Measurements from ENCODE around the gene PPP1R12C. TPM values are rescaled to one million over a fixed set of nuclear protein-coding genes. Genes with fewer than 3 reads are reported as not detected.
"Not testable (repeated sequence)": the region's sequence is repeated elsewhere in the genome, so short reads cannot be mapped to it uniquely, and the experiment has no call there.

The PPP1R12C gene
- total and polyA plus RNA-seq, 7 donors: 53.6 to 222 (median 139) TPM

- no peak for DNase-seq
- Histone ChIP-seq H3K27ac (peak overlapping the region; percentile 95 to 99 (median 98)), H3K9me3 (no peaks in the 10 kb centered on the region), H3K4me1 (peaks cover 0 to 72% (median 59%) of the 10 kb centered on the region in 4 donors), H3K27me3 (no peaks in the 10 kb centered on the region), H3K4me3 (peak overlapping the region in 3 of 4 donors; percentile 25 to 96 (median 35)), H3K36me3 (peaks cover 0 to 29% (median 8%) of the 10 kb centered on the region in 4 donors)
- TF ChIP-seq CTCF (IDR thresholded peaks at IDR 0.05) (no peak), POLR2AphosphoS5 (IDR thresholded peaks at IDR 0.05) (no peak), EP300 (IDR thresholded peaks at IDR 0.05) (no peak), POLR2A (IDR thresholded peaks at IDR 0.05) (no peak)
- WGBS, 2 donors: 74 to 85% methylated on average over 23 of the region's 23 CpGs
- intact Hi-C loops (cut with DNase I): loop anchor here (2.0 to 10.0 kb wide), 4 partner anchors 24 to 918 kb away; partner anchors contain the start of genes LENG9, TSEN34 and U2AF2
Observed at GRCh38 chr19:55112777-55113569, 4.5 kb downstream of the PPP1R12C start.

GRCh38 chr19:55112246-55112776 lies 5.1 kb downstream of the PPP1R12C start:
- Histone ChIP-seq H3K9me3 (no peaks in the 10 kb centered on the region), H3K36me3 (peaks cover 0 to 29% (median 8%) of the 10 kb centered on the region in 4 donors), H3K4me3 (peak overlapping the region in 1 of 4 donors; percentile 96), H3K27ac (peak overlapping the region; percentile 95 to 99 (median 98)), H3K4me1 (peaks cover 0 to 70% (median 59%) of the 10 kb centered on the region in 4 donors), H3K27me3 (no peaks in the 10 kb centered on the region)
- no peak for DNase-seq
- 94 to 96% methylated on average over 25 of the region's 25 CpGs for WGBS, 2 donors
- TF ChIP-seq POLR2A (IDR thresholded peaks at IDR 0.05): no peak
- TF ChIP-seq EP300 (IDR thresholded peaks at IDR 0.05): no peak
- intact Hi-C loops (cut with DNase I): loop anchor here (2.0 to 10.0 kb wide), 4 partner anchors 24 to 918 kb away; partner anchors contain the start of genes LENG9, TSEN34 and U2AF2

DNA sequence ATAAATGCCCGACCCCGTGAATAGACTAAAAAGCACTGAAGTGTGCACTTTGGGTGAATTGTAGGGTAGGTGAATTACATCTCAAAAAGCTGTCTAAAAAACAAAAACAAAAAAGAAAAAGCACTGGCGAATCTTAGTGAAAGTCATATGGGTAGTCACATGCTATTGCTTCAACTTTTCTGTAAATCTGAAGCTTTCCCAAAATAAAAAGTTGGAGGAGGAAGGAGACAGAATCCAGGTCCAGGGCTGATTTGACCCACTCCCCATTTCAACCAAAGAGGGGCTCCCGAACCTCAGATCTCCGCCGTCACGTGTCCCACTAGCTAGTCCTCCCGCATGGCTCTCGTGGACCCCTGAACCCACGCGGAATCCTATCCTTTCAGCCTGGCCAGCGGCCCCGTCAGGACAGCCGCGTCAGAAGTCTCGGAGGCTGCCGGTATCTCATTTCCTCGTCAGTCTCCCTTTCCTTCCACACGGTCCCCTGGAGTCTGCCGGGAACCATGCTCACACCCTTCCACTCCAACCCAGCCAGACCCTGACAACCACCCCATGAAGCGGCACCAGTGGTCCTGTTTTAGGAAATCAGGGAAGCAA lies 6.1 kb downstream of the PPP1R12C start:
- no peak overlapping the region for H3K4me3 ChIP-seq
- H3K4me1 ChIP-seq: peaks cover 0 to 70% (median 57%) of the 10 kb centered on the region in 4 donors

DNA sequence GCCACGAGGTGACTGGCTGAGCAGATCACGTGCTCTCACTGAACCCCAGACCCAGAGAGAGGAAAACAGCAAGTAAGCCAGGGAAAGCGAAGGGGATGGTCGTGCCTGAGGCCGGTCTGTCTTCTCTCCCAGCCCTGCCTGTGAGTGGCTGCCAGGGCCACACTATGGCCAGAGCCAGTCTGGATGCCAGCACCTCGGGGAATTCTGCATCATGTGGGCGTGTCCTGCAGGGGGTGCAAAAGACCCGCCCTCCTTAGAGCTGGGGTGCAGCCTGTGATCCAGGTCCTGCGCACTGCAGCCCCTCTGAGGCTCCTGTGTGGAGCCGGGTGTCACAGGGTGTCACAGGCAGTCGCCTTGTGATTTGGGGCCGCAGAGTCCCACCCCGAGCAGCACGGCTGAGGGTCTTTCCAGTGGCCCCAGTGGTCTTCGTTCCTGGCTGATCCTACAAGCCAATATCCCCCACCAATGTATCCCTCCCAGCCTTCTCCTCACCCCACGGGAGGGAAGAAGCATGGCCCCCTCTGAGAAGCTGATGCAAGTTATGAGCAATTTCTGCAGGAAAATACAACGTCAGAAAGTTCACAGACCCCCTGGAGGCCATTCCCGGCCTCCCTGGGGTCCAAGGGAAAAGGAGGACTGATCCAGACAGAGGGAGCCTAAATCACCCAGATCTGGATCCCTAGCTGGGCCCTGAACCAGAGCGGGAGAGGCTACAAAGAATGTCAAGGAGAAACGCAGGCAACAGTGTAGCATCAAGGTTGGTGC lies 7.7 kb downstream of the PPP1R12C start:
- peaks cover 0 to 42% (median 8%) of the 10 kb centered on the region in 4 donors for H3K36me3 ChIP-seq

More for the DNA sequence above, 6.1 kb downstream of the PPP1R12C start:
- no peak for TF ChIP-seq CTCF (IDR thresholded peaks at IDR 0.05)
- TF ChIP-seq POLR2AphosphoS5 (IDR thresholded peaks at IDR 0.05): peak in 1 of 4 donors; percentile 17
- no peaks in the 10 kb centered on the region for H3K27me3 ChIP-seq
- no peaks in the 10 kb centered on the region for H3K9me3 ChIP-seq
- intact Hi-C loops (cut with DNase I): loop anchor here (10.0 kb wide), 3 partner anchors 543 to 917 kb away; partner anchors contain the start of genes LENG9, TSEN34 and U2AF2
- peaks cover 0 to 38% (median 8%) of the 10 kb centered on the region in 4 donors for H3K36me3 ChIP-seq
- WGBS, 2 donors: 90 to 91% methylated on average over 21 of the region's 21 CpGs
- peak overlapping the region; percentile 95 to 99 (median 98) for H3K27ac ChIP-seq
- DNase-seq: no peak

DNA sequence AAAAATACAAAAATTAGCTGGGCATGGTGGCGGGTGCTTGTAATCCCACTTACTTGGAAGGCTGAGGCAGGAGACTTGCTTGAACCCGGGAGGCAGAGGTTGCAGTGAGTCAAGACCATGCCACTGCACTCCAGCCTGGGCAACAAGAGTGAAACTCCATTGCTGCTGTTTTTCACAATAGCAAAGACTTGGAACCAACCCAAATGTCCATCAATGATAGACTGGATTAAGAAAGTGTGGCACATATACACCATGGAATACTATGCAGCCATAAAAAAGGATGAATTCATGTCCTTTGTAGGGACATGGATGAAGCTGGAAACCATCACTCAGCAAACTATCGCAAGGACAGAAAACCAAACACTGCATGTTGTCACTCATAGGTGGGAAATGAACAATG lies 10.2 kb downstream of the PPP1R12C start:
- H3K27me3 ChIP-seq; DNase-seq; H3K27ac ChIP-seq; H3K9me3 ChIP-seq; intact Hi-C loops (cut with DNase I); H3K4me3 ChIP-seq: not testable (repeated sequence)
- Histone ChIP-seq H3K36me3 (peaks cover 6 to 54% (median 16%) of the 10 kb centered on the region in 4 donors), H3K4me1 (peaks cover 0 to 33% (median 19%) of the 10 kb centered on the region in 4 donors)
- 99 to 100% methylated on average over 3 of the region's 3 CpGs for WGBS, 2 donors

More for the DNA sequence above, 7.7 kb downstream of the PPP1R12C start:
- intact Hi-C loops (cut with DNase I): loop anchor here (10.0 kb wide), 3 partner anchors 545 to 915 kb away; partner anchors contain the start of genes LENG9, TSEN34 and U2AF2
- Histone ChIP-seq H3K4me1 (peaks cover 0 to 56% (median 43%) of the 10 kb centered on the region in 4 donors), H3K4me3 (no peak overlapping the region), H3K27ac (peak overlapping the region in 3 of 4 donors; percentile 32 to 99 (median 99)), H3K9me3 (no peaks in the 10 kb centered on the region), H3K27me3 (no peaks in the 10 kb centered on the region)
- WGBS, 2 donors: 89 to 91% methylated on average over 20 of the region's 20 CpGs
- no peak for TF ChIP-seq EP300 (IDR thresholded peaks at IDR 0.05)
- no peak for TF ChIP-seq CTCF (IDR thresholded peaks at IDR 0.05)
- no peak for TF ChIP-seq POLR2A (IDR thresholded peaks at IDR 0.05)
- no peak for TF ChIP-seq POLR2AphosphoS5 (IDR thresholded peaks at IDR 0.05)
- DNase-seq: peak; percentile 63
